HG02852 (cell line): ENCODE data around the gene HOXC9.

ENCODE experiments used
- ATAC-seq: cut with Tn5 transposase; IDR thresholded peaks from one replicate; pipeline ENCODE4 v1.9.1; 2021; ENCODE audit warnings: mild to moderate bottlenecking, moderate library complexity; ENCODE audit not compliant: unreplicated experiment

The HOXC9 gene

GRCh38 chr12:53999559-54000115, 324 bp upstream of the HOXC9 start:
- ATAC-seq, result no peak

- no peak for ATAC-seq
Measured at GRCh38 chr12:54001283-54002187, 1.6 kb downstream of the HOXC9 start.

GRCh38 chr12:54002278-54002914, 2.4 kb downstream of the HOXC9 start:
- no peak for ATAC-seq

GRCh38 chr12:54002915-54003389, 3.0 kb downstream of the HOXC9 start:
- no peak for ATAC-seq

GRCh38 chr12:54003625-54004024, 3.7 kb downstream of the HOXC9 start:
- no peak for ATAC-seq

GRCh38 chr12:54004063-54004840, 4.3 kb downstream of the HOXC9 start:
- ATAC-seq, result no peak

GRCh38 chr12:54004841-54005530, 5.0 kb downstream of the HOXC9 start:
- ATAC-seq, result no peak

- no peak for ATAC-seq
Measured at GRCh38 chr12:54005531-54005852, 5.5 kb downstream of the HOXC9 start.

- peak; percentile 68 for ATAC-seq
Measured at GRCh38 chr12:54005853-54006558, 6.0 kb downstream of the HOXC9 start.

GRCh38 chr12:54006559-54007220, 6.7 kb downstream of the HOXC9 start:
- no peak for ATAC-seq

GRCh38 chr12:54007538-54008259, 7.7 kb downstream of the HOXC9 start:
- no peak for ATAC-seq

- no peak for ATAC-seq
Measured at GRCh38 chr12:54008260-54008552, 8.2 kb downstream of the HOXC9 start.

- no peak for ATAC-seq
Measured at GRCh38 chr12:54009171-54010052, 9.5 kb downstream of the HOXC9 start.

GRCh38 chr12:54010053-54010971, 10.4 kb downstream of the HOXC9 start:
- ATAC-seq, result no peak

GRCh38 chr12:54010972-54011664, 11.2 kb downstream of the HOXC9 start:
- no peak for ATAC-seq
